MCF 10A (cell line): ENCODE data around the gene GPC6. TPM values are rescaled to one million over a fixed set of nuclear protein-coding genes. Genes with fewer than 3 reads are reported as not detected.

ENCODE experiments used
- BruUV-seq: library from RNA; stranded (reverse); fragments of 400-500 nt; replicated peaks from 2 replicates; lab custom pipeline; 2021; lab: Mats Ljungman, UMichigan
- CTCF ChIA-PET: fragments of 300-600 bp; sonication (Branson Sonifier 250); formaldehyde crosslinking; extraction: SDS; loops from one replicate; lab custom pipeline; 2021; ENCODE audit warnings: antibody characterized with exemption, inconsistent platforms; lab: Yijun Ruan, JAX
- POLR2A ChIA-PET: fragments of 300-600, 350-650 bp; sonication (Branson Sonifier 250); formaldehyde crosslinking; extraction: SDS; loops from one replicate; lab custom pipeline; 2020; ENCODE audit warnings: antibody characterized with exemption, inconsistent platforms; lab: Yijun Ruan, JAX
- DNase-seq: peaks from one replicate; pipeline ENCODE4 v3.0.0-alpha.2; 2018; ENCODE audit not compliant: unreplicated experiment
- H3K27ac Mint-ChIP-seq: one replicate; pipeline ENCODE4 v1.8.0; 2022; ENCODE audit warnings: mild to moderate bottlenecking, low read depth, mixed read lengths; ENCODE audit not compliant: unreplicated experiment
- H3K27me3 Mint-ChIP-seq: one replicate; pipeline ENCODE4 v1.8.0; 2022; ENCODE audit warnings: mixed read lengths; ENCODE audit not compliant: insufficient read depth, unreplicated experiment
- H3K36me3 Mint-ChIP-seq: one replicate; pipeline ENCODE4 v1.8.0; 2022; ENCODE audit warnings: mild to moderate bottlenecking, moderate library complexity, mixed read lengths; ENCODE audit not compliant: insufficient read depth, unreplicated experiment
- H3K4me1 Mint-ChIP-seq: one replicate; pipeline ENCODE4 v1.8.0; 2022; ENCODE audit warnings: mixed read lengths; ENCODE audit not compliant: insufficient read depth, unreplicated experiment
- H3K4me3 Mint-ChIP-seq: one replicate; pipeline ENCODE4 v1.8.0; 2022; ENCODE audit warnings: mild to moderate bottlenecking, moderate library complexity, mixed read lengths; ENCODE audit not compliant: unreplicated experiment
- H3K9me3 Mint-ChIP-seq: one replicate; pipeline ENCODE4 v1.8.0; 2022; ENCODE audit warnings: mixed read lengths; ENCODE audit not compliant: unreplicated experiment
- intact Hi-C: fragments of 100-400 bp; cut with micrococcal nuclease; formaldehyde crosslinking; loops from 2 replicates; pipeline ENCODE4 v1.14.1; 2022
- total RNA-seq: library from RNA; stranded (reverse); gene quantifications from 2 replicates; pipeline ENCODE4 v1.2.3, GENCODE V29; 2022
- TF ChIP-seq, protein P1 (sequence below): fragments of 200-600 bp; IDR thresholded peaks from one replicate; pipeline ENCODE4 v1.8.0; 2022; ENCODE audit warnings: antibody characterized with exemption, mild to moderate bottlenecking; ENCODE audit not compliant: unreplicated experiment

The GPC6 gene
- total RNA-seq, 1 experiment from 2014 or later: 8.4 TPM

GRCh38 chr13:93338030-93338429, 111.4 kb downstream of the GPC6 start:
- no peaks in the 10 kb centered on the region for H3K27me3 Mint-ChIP-seq
- ChIA-PET POLR2A (no interaction called here), CTCF (no interaction called here)
- H3K4me1 Mint-ChIP-seq: no peaks in the 10 kb centered on the region
- intact Hi-C loops: no loop called here
- no peaks in the 10 kb centered on the region for H3K36me3 Mint-ChIP-seq
- H3K9me3 Mint-ChIP-seq: peaks cover 13% of the 10 kb centered on the region
- DNase-seq: no peak
- H3K4me3 Mint-ChIP-seq: no peak overlapping the region
- no TSS peak for BruUV-seq
- no peak overlapping the region for H3K27ac Mint-ChIP-seq
- TF ChIP-seq, protein P1, sequence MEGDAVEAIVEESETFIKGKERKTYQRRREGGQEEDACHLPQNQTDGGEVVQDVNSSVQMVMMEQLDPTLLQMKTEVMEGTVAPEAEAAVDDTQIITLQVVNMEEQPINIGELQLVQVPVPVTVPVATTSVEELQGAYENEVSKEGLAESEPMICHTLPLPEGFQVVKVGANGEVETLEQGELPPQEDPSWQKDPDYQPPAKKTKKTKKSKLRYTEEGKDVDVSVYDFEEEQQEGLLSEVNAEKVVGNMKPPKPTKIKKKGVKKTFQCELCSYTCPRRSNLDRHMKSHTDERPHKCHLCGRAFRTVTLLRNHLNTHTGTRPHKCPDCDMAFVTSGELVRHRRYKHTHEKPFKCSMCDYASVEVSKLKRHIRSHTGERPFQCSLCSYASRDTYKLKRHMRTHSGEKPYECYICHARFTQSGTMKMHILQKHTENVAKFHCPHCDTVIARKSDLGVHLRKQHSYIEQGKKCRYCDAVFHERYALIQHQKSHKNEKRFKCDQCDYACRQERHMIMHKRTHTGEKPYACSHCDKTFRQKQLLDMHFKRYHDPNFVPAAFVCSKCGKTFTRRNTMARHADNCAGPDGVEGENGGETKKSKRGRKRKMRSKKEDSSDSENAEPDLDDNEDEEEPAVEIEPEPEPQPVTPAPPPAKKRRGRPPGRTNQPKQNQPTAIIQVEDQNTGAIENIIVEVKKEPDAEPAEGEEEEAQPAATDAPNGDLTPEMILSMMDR: no peak

GRCh38 chr13:93338906-93339305, 112.3 kb downstream of the GPC6 start:
- H3K36me3 Mint-ChIP-seq: no peaks in the 10 kb centered on the region
- BruUV-seq: no TSS peak
- H3K27ac Mint-ChIP-seq: no peak overlapping the region
- ChIA-PET POLR2A (no interaction called here), CTCF (no interaction called here)
- intact Hi-C loops: no loop called here
- H3K4me1 Mint-ChIP-seq: no peaks in the 10 kb centered on the region
- H3K27me3 Mint-ChIP-seq: no peaks in the 10 kb centered on the region
- peak; percentile 1 for DNase-seq
- TF ChIP-seq, protein P1: no peak
- H3K4me3 Mint-ChIP-seq: no peak overlapping the region
- peaks cover 19% of the 10 kb centered on the region for H3K9me3 Mint-ChIP-seq

GRCh38 chr13:93339550-93339949, 112.9 kb downstream of the GPC6 start:
- TF ChIP-seq, protein P1: no peak
- ChIA-PET CTCF (no interaction called here), POLR2A (no interaction called here)
- no peak for DNase-seq
- intact Hi-C loops: no loop called here
- H3K27me3 Mint-ChIP-seq: no peaks in the 10 kb centered on the region
- H3K4me1 Mint-ChIP-seq: no peaks in the 10 kb centered on the region
- H3K9me3 Mint-ChIP-seq: peaks cover 22% of the 10 kb centered on the region
- no TSS peak for BruUV-seq
- no peaks in the 10 kb centered on the region for H3K36me3 Mint-ChIP-seq
- no peak overlapping the region for H3K4me3 Mint-ChIP-seq
- no peak overlapping the region for H3K27ac Mint-ChIP-seq

DNA sequence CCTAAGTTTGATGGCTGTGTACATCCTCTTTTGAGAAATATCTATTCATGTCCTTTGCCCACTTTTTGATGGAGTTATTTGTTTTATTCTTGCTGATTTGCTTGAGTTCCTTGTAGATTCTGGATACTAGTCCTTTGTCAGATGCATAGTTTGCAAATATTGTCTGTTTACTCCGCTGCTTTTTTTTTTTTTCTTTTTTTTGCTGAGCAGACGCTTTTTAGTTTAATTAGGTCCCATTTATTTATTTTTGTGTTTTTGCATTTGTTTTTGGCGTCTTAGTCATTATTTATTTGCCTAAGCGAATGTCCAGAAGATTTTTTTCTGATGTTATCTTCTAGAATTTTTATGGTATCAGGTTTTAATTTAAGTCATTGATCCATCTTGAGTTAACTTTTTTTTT, 114.9 kb downstream of the GPC6 start:
- BruUV-seq: no TSS peak
- Mint-ChIP-seq H3K27me3 (no peaks in the 10 kb centered on the region), H3K4me3 (no peak overlapping the region), H3K4me1 (no peaks in the 10 kb centered on the region), H3K36me3 (no peaks in the 10 kb centered on the region), H3K9me3 (peaks cover 22% of the 10 kb centered on the region), H3K27ac (no peak overlapping the region)
- intact Hi-C loops: no loop called here
- ChIA-PET CTCF (interaction anchor here (0.6 kb wide), 1 partner anchor 624 kb away, joined by 5 read pairs; no protein-coding TSS in a partner anchor), POLR2A (no interaction called here)
- TF ChIP-seq, protein P1: no peak
- no peak for DNase-seq
